Upper lobe of left lung (tissue), 6 donors: ENCODE results near the gene HAUS5. TPM values are rescaled to one million over a fixed set of nuclear protein-coding genes. Genes with fewer than 3 reads are reported as not detected.

Experiments
- ATAC-seq, 2 donors: fragments of 200-7000 bp; cut with Tn5 transposase; one replicate each; pipeline ENCODE4 v1.9.1; 2022; ENCODE audit warnings: mild to moderate bottlenecking in 2 of 2, moderate library complexity in 2 of 2; ENCODE audit not compliant: low FRiP score in 2 of 2
- DNase-seq, 2 donors: peaks; one replicate each; pipeline ENCODE4 v3.0.0-alpha.2; 2019 to 2020
- H3K27ac ChIP-seq, 4 donors: fragments of 200-600 bp; sonication (generic); one replicate each; pipeline ENCODE4 v1.5.1; 2016 to 2019
- H3K27me3 ChIP-seq, 4 donors: fragments of 200-600 bp; sonication (generic); one replicate each; pipeline ENCODE4 v1.5.1; 2017 to 2019
- H3K36me3 ChIP-seq, 4 donors: fragments of 200-600 bp; sonication (generic); one replicate each; pipeline ENCODE4 v1.5.1; 2016 to 2019
- H3K4me1 ChIP-seq, 4 donors: fragments of 200-600 bp; sonication (generic); one replicate each; pipeline ENCODE4 v1.5.1; 2018 to 2019
- H3K4me3 ChIP-seq, 4 donors: fragments of 200-600 bp; sonication (generic); one replicate each; pipeline ENCODE4 v1.5.1; 2017 to 2019; ENCODE audit warnings: mild to moderate bottlenecking in 2 of 4, moderate library complexity in 1 of 4
- H3K9me3 ChIP-seq, 4 donors: fragments of 200-600 bp; sonication (generic); one replicate each; pipeline ENCODE4 v1.5.1; 2018 to 2019
- EP300 ChIP-seq, 4 donors: sonication (generic); formaldehyde crosslinking; IDR thresholded peaks; one replicate each; pipeline ENCODE4 v1.5.1; 2017; ENCODE audit warnings: antibody characterized with exemption in 4 of 4, control low read depth in 2 of 4
- POLR2A ChIP-seq, 4 donors: fragments of 450-650 bp; IDR thresholded peaks; one replicate each; pipeline ENCODE4 v1.5.1; 2016 to 2017; ENCODE audit warnings: antibody characterized with exemption in 4 of 4, mild to moderate bottlenecking in 2 of 4
- POLR2AphosphoS5 ChIP-seq, 2 donors: sonication (generic); formaldehyde crosslinking; IDR thresholded peaks; one replicate each; pipeline ENCODE4 v1.5.1; 2017; ENCODE audit warnings: antibody characterized with exemption in 2 of 2
- WGBS, 2 donors: methylation state at CpG; one replicate each; pipeline ENCODE4 v1.1.5; 2017 to 2018; 5-methylcytosine and 5-hydroxymethylcytosine counted together
- total RNA-seq, 6 donors: library from RNA; depleted of rRNA in 4 of 6; stranded (reverse); fragments of >200 nt in 4 of 6; gene quantifications; one replicate each; pipeline versions ENCODE4 v1.1.0 to v1.2.1, GENCODE V29; 2016 to 2021
- TF ChIP-seq, protein P1 (sequence below), 6 experiments: fragments of 450-650 bp in 4 of 6; fragments of 200-600 bp in 2 of 6; sonication (generic) in 2 of 6; IDR thresholded peaks; one replicate each; pipeline ENCODE4 v1.5.1; 2016 to 2019; ENCODE audit warnings: antibody characterized with exemption in 6 of 6
- donor health status: DM: no; HTN: no; CAD: no; lungs with moderate emphysema.
- donor health status: DM: no; HTN: yes; CAD: no; lungs with severe emphysema.

Gene HAUS5
- total RNA-seq, 6 donors from 2014 or later = 5.6 to 32.5 (median 11.3) TPM

- 0 to 1% methylated on average over 16 to 58 of the region's 60 CpGs for WGBS, 2 donors
- Histone ChIP-seq H3K4me3 (peak overlapping the region; percentile 59 to 75 (median 66)), H3K4me1 (peaks cover 34 to 50% (median 42%) of the 10 kb centered on the region in 4 donors), H3K9me3 (no peaks in the 10 kb centered on the region), H3K27ac (peak overlapping the region; percentile 78 to 94 (median 90)), H3K27me3 (no peaks in the 10 kb centered on the region), H3K36me3 (no peaks in the 10 kb centered on the region)
- DNase-seq (peak; percentile 97 to 99), ATAC-seq (peak; percentile 94 to 97)
- TF ChIP-seq POLR2AphosphoS5 (IDR thresholded peaks at IDR 0.05) (peak; percentile 20 to 53), EP300 (IDR thresholded peaks at IDR 0.05) (no peak), POLR2A (IDR thresholded peaks at IDR 0.05) (peak in 3 of 4 donors; percentile 17 to 71 (median 59))
- TF ChIP-seq, protein P1, sequence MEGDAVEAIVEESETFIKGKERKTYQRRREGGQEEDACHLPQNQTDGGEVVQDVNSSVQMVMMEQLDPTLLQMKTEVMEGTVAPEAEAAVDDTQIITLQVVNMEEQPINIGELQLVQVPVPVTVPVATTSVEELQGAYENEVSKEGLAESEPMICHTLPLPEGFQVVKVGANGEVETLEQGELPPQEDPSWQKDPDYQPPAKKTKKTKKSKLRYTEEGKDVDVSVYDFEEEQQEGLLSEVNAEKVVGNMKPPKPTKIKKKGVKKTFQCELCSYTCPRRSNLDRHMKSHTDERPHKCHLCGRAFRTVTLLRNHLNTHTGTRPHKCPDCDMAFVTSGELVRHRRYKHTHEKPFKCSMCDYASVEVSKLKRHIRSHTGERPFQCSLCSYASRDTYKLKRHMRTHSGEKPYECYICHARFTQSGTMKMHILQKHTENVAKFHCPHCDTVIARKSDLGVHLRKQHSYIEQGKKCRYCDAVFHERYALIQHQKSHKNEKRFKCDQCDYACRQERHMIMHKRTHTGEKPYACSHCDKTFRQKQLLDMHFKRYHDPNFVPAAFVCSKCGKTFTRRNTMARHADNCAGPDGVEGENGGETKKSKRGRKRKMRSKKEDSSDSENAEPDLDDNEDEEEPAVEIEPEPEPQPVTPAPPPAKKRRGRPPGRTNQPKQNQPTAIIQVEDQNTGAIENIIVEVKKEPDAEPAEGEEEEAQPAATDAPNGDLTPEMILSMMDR (IDR thresholded peaks at IDR 0.05) = peak in 1 of 6 experiments; percentile 9
Observed at GRCh38 chr19:35644206-35644986, 31.9 kb downstream of the HAUS5 start.

DNA sequence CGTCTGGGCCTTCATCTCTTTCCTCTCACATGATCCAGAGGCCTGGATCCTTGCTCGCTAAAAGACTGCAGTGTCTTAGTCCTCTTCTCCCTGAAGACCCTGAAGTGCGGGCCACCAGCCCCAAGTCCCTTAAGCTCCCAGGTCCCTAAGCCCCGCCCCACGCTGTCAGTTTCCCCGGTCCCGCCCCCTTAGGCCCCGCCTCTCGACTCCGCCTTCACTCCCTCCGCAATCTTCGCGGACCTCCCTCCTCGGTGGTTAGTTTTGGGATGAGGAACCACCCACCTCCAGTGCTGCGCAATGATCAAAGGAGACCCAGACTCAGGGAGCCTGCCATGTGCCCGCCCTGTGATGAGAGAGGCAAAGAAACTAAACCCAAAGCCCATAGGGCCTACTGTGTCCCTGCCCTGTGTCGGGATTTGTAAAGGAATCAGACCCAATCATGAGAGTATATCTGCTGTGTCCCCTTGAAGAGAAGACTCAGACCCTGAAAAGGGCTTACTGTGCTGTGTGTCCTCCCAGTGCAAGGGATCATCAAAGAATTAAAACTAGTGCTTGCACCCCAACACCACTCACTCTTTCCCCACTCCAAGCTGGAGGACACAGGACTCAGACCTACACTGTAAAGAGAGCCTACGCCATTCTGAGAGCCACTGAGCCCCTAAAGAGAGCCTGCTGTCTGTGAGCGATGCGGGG is 32.6 kb downstream of the HAUS5 start:
- WGBS, 2 donors = 21 to 30% methylated on average over 14 to 20 of the region's 20 CpGs
- Histone ChIP-seq H3K27ac (peak overlapping the region; percentile 78 to 94 (median 90)), H3K27me3 (no peaks in the 10 kb centered on the region), H3K4me1 (peaks cover 39 to 57% (median 48%) of the 10 kb centered on the region in 4 donors), H3K36me3 (no peaks in the 10 kb centered on the region), H3K4me3 (peak overlapping the region; percentile 59 to 75 (median 66)), H3K9me3 (no peaks in the 10 kb centered on the region)
- ATAC-seq = peak in 1 of 2 donors; percentile 70
- TF ChIP-seq, protein P1 (IDR thresholded peaks at IDR 0.05) = no peak
- no peak for TF ChIP-seq EP300 (IDR thresholded peaks at IDR 0.05)
- TF ChIP-seq POLR2A (IDR thresholded peaks at IDR 0.05) = no peak
- no peak for TF ChIP-seq POLR2AphosphoS5 (IDR thresholded peaks at IDR 0.05)
- DNase-seq = peak; percentile 88 to 91

DNA sequence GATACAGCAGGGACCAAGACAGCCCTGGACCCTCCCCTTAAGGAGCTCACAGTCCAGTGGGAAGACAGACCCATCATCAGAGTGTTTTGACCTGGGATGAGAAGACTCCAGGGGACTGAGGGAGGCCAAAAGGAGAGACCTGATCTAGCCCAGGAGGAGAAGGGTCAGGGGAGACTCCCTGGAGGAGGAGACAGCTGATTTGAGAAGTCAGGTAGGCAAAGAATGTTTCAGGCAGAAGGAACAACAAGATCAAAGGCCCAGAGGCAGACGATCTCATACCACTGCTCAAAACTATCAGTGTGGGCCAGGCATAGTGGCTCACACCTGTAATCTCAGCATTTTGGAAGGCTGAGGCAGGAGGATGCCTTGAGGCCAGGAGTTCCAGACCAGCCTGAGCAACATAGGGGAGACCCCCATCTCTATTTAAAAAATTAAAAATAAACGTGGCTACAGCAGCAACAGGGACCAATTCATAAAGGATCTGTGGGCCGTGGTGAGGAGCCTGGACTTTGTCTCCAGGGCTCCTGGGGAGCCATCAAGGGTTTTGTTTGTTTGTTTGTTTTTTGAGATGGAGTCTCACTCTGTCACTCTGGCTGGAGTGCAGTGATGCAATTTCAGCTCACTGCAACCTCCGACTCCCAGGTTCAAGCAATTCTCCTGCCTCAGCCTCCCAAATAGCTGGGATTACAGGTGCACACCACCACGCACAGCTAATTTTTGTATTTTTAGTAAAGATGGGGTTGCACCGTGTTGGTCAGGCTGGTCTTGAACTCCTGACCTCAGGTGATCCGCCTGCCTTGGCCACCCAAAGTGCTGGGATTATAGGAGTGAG is 33.4 kb downstream of the HAUS5 start:
- Histone ChIP-seq H3K4me1 (peaks cover 42 to 63% (median 50%) of the 10 kb centered on the region in 4 donors), H3K27ac (peak overlapping the region; percentile 78 to 94 (median 90)), H3K36me3 (peaks cover 0 to under 1% (median 0%) of the 10 kb centered on the region in 4 donors), H3K27me3 (no peaks in the 10 kb centered on the region), H3K9me3 (no peaks in the 10 kb centered on the region), H3K4me3 (no peak overlapping the region)
- DNase-seq (no peak), ATAC-seq (no peak)
- WGBS, 2 donors = 74 to 80% methylated on average over 7 of the region's 7 CpGs
- TF ChIP-seq EP300 (IDR thresholded peaks at IDR 0.05) (no peak), POLR2A (IDR thresholded peaks at IDR 0.05) (no peak), POLR2AphosphoS5 (IDR thresholded peaks at IDR 0.05) (no peak)
- TF ChIP-seq, protein P1 (IDR thresholded peaks at IDR 0.05) = no peak

DNA sequence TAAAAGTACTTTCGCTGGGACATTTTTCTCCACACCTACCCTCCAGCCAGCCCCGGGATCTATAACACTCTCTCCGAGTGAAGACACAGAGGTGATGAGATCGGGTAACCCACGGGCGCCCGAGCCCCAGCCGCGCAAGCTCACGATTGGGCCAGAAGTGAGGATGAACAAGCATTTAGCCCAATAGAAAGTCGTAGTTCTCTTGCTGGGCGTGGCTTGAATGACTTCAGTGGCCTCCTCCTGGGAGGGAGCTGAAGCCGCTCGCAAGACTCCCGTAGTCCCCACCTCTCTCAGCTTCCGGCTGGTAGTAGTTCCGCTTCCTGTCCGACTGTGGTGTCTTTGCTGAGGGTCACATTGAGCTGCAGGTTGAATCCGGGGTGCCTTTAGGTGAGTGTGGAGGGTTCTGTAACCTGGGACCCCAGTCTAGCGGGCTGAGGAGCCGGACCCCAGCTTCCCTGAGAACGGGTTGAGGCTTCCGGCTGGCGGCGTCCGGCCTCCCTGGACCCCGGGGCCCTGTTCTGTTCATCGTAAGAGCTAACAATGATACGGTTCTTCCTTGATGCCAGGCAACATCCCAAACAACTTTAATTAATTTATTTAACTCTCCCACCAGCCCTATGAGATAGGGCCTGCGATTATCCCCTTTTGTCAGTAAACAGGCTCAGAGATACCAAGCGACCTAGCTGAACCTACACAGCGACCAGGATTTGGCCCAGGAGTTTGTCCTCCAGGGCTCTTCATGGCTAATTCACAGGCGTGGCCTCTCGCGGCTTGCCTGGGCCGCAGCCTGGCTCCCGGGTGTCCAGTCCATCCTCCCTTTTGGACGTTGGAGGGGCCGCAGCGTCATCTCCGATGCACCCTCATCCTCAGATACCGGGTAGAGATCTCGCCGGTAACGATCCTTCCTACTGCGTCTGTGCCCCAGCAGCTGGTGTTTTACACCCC is 35.8 kb downstream of the HAUS5 start, which contains the start of gene COX6B1:
Gene COX6B1 (plus strand): TSS at position 307 of the 945 bp plus-strand sequence. CDS start 2,921 bp downstream, outside the sequence.
- Histone ChIP-seq H3K9me3 (no peaks in the 10 kb centered on the region), H3K27me3 (no peaks in the 10 kb centered on the region), H3K4me3 (peak within 1 kb of the TSS; percentile 68 to 89 (median 78)), H3K4me1 (peaks cover 30 to 41% (median 34%) of the 10 kb centered on the region in 4 donors), H3K36me3 (peaks cover 8 to 24% (median 13%) of the 10 kb centered on the region in 4 donors), H3K27ac (peak within 1 kb of the TSS; percentile 80 to 86 (median 84))
- ATAC-seq = peak; percentile 85 to 90
- TF ChIP-seq POLR2A (IDR thresholded peaks at IDR 0.05) (peak in 3 of 4 donors; percentile 55 to 79 (median 66)), POLR2AphosphoS5 (IDR thresholded peaks at IDR 0.05) (peak; percentile 84 to 87), EP300 (IDR thresholded peaks at IDR 0.05) (no peak)
- TF ChIP-seq, protein P1 (IDR thresholded peaks at IDR 0.05) = peak in 2 of 6 experiments; percentile 3 to 6
- WGBS, 2 donors = 1 to 2% methylated on average over 29 to 39 of the region's 46 CpGs
- DNase-seq = peak; percentile 93 to 97
